IPS-18a (cell line): ENCODE data around the gene SHC4.
"Not testable (repeated sequence)": the region's sequence is repeated elsewhere in the genome, so short reads cannot be mapped to it uniquely, and the experiment has no call there.

ENCODE experiments used
- H3K27ac ChIP-seq: one replicate; pipeline ENCODE4 v1.5.1; 2013; ENCODE audit warnings: low read length
- H3K27me3 ChIP-seq: one replicate; pipeline ENCODE4 v1.6.1; 2013; ENCODE audit warnings: mild to moderate bottlenecking, low read length; ENCODE audit not compliant: control insufficient read depth, insufficient read depth
- H3K36me3 ChIP-seq: one replicate; pipeline ENCODE4 v1.6.1; 2013; ENCODE audit warnings: low read depth, low read length; ENCODE audit not compliant: control insufficient read depth
- H3K4me1 ChIP-seq: one replicate; pipeline ENCODE4 v1.6.1; 2013; ENCODE audit warnings: low read depth, low read length; ENCODE audit not compliant: control insufficient read depth
- H3K4me3 ChIP-seq: one replicate; pipeline ENCODE4 v1.5.1; 2013; ENCODE audit warnings: low read length
- H3K9ac ChIP-seq: one replicate; pipeline ENCODE4 v1.6.1; 2013; ENCODE audit warnings: mild to moderate bottlenecking, low read length, moderate library complexity
- H3K9me3 ChIP-seq: one replicate; pipeline ENCODE4 v1.6.1; 2013; ENCODE audit warnings: low read depth, low read length; ENCODE audit not compliant: control insufficient read depth

The SHC4 gene

GRCh38 chr15:48984021-48984710 lies 20.4 kb upstream of the SHC4 start:
- H3K36me3 ChIP-seq: no peaks in the 10 kb centered on the region
- H3K9ac ChIP-seq: no peak overlapping the region
- no peak overlapping the region for H3K4me3 ChIP-seq
- no peaks in the 10 kb centered on the region for H3K9me3 ChIP-seq
- no peaks in the 10 kb centered on the region for H3K27me3 ChIP-seq
- no peak overlapping the region for H3K27ac ChIP-seq
- H3K4me1 ChIP-seq: no peaks in the 10 kb centered on the region

GRCh38 chr15:48983300-48983699 lies 19.6 kb upstream of the SHC4 start:
- Histone ChIP-seq H3K36me3 (no peaks in the 10 kb centered on the region), H3K9ac (no peak overlapping the region), H3K4me1 (no peaks in the 10 kb centered on the region), H3K27ac (no peak overlapping the region), H3K9me3 (no peaks in the 10 kb centered on the region), H3K27me3 (no peaks in the 10 kb centered on the region), H3K4me3 (no peak overlapping the region)

GRCh38 chr15:48981941-48982340 lies 18.2 kb upstream of the SHC4 start:
- Histone ChIP-seq H3K36me3 (no peaks in the 10 kb centered on the region), H3K27me3 (peaks cover 2% of the 10 kb centered on the region), H3K9me3 (no peaks in the 10 kb centered on the region), H3K9ac (no peak overlapping the region), H3K4me1 (no peaks in the 10 kb centered on the region), H3K4me3 (no peak overlapping the region), H3K27ac (no peak overlapping the region)

GRCh38 chr15:48978638-48979037 lies 14.9 kb upstream of the SHC4 start:
- H3K4me3 ChIP-seq: no peak overlapping the region
- H3K27me3 ChIP-seq: peaks cover 7% of the 10 kb centered on the region
- no peak overlapping the region for H3K27ac ChIP-seq
- peaks cover 18% of the 10 kb centered on the region for H3K4me1 ChIP-seq
- H3K36me3 ChIP-seq: no peaks in the 10 kb centered on the region
- H3K9ac ChIP-seq: no peak overlapping the region
- no peaks in the 10 kb centered on the region for H3K9me3 ChIP-seq

- peak overlapping the region; percentile 60 for H3K4me3 ChIP-seq
- no peaks in the 10 kb centered on the region for H3K9me3 ChIP-seq
- no peak overlapping the region for H3K27ac ChIP-seq
- H3K36me3 ChIP-seq: no peaks in the 10 kb centered on the region
- H3K27me3 ChIP-seq: peaks cover 7% of the 10 kb centered on the region
- peaks cover 18% of the 10 kb centered on the region for H3K4me1 ChIP-seq
- peak overlapping the region; percentile 64 for H3K9ac ChIP-seq
These were observed 12.8 kb upstream of the SHC4 start for GRCh38 chr15:48976444-48977088.

GRCh38 chr15:48975472-48976419 lies 12.0 kb upstream of the SHC4 start:
- Histone ChIP-seq H3K27me3 (peaks cover 7% of the 10 kb centered on the region), H3K27ac (no peak overlapping the region), H3K36me3 (no peaks in the 10 kb centered on the region), H3K9ac (peak overlapping the region; percentile 64), H3K4me1 (peaks cover 18% of the 10 kb centered on the region), H3K9me3 (no peaks in the 10 kb centered on the region), H3K4me3 (peak overlapping the region; percentile 60)

GRCh38 chr15:48974882-48975281 lies 11.2 kb upstream of the SHC4 start:
- H3K4me1 ChIP-seq: peaks cover 18% of the 10 kb centered on the region
- H3K27ac ChIP-seq: no peak overlapping the region
- peak overlapping the region; percentile 64 for H3K9ac ChIP-seq

GRCh38 chr15:48972750-48973503 lies 9.2 kb upstream of the SHC4 start:
- Histone ChIP-seq H3K27me3 (peaks cover 7% of the 10 kb centered on the region), H3K27ac (no peak overlapping the region), H3K36me3 (no peaks in the 10 kb centered on the region), H3K4me3 (no peak overlapping the region), H3K9ac (no peak overlapping the region), H3K4me1 (peaks cover 18% of the 10 kb centered on the region), H3K9me3 (no peaks in the 10 kb centered on the region)

More at GRCh38 chr15:48974882-48975281, 11.2 kb upstream of the SHC4 start:
- Histone ChIP-seq H3K36me3 (no peaks in the 10 kb centered on the region), H3K4me3 (peak overlapping the region; percentile 60), H3K9me3 (no peaks in the 10 kb centered on the region), H3K27me3 (peaks cover 7% of the 10 kb centered on the region)

GRCh38 chr15:48970926-48971325 lies 7.2 kb upstream of the SHC4 start:
- peaks cover 11% of the 10 kb centered on the region for H3K4me1 ChIP-seq
- H3K27me3 ChIP-seq, H3K9me3 ChIP-seq, H3K27ac ChIP-seq, H3K4me3 ChIP-seq, H3K9ac ChIP-seq, H3K36me3 ChIP-seq: not testable (repeated sequence)

GRCh38 chr15:48968066-48968465 lies 4.3 kb upstream of the SHC4 start:
- Histone ChIP-seq H3K9me3 (no peaks in the 10 kb centered on the region), H3K4me1 (peaks cover 7% of the 10 kb centered on the region), H3K4me3 (no peak overlapping the region), H3K27ac (no peak overlapping the region), H3K9ac (no peak overlapping the region), H3K27me3 (peaks cover 16% of the 10 kb centered on the region), H3K36me3 (no peaks in the 10 kb centered on the region)

GRCh38 chr15:48967336-48967735 lies 3.6 kb upstream of the SHC4 start:
- Histone ChIP-seq H3K36me3 (no peaks in the 10 kb centered on the region), H3K4me3 (no peak overlapping the region), H3K9me3 (no peaks in the 10 kb centered on the region), H3K27ac (no peak overlapping the region), H3K9ac (no peak overlapping the region), H3K4me1 (peaks cover 7% of the 10 kb centered on the region), H3K27me3 (peaks cover 23% of the 10 kb centered on the region)
